Suppressor macrophage treated with lipopolysaccharide for 4 hours (primary cell): ENCODE results near the gene BTLA.
"Not testable (repeated sequence)": the region's sequence is repeated elsewhere in the genome, so short reads cannot be mapped to it uniquely, and the experiment has no call there.

Experiments
- DNase-seq: peaks from one replicate; pipeline ENCODE4 v3.0.0-alpha.2; 2020

The BTLA gene

GRCh38 chr3:112437146-112438022 lies 61.9 kb downstream of the BTLA start:
- DNase-seq, result peak; percentile 58

GRCh38 chr3:112429960-112430359 lies 69.3 kb downstream of the BTLA start:
- DNase-seq, result no peak

- no peak for DNase-seq
Measured at GRCh38 chr3:112427123-112427522, 72.1 kb downstream of the BTLA start.

- no peak for DNase-seq
Measured at GRCh38 chr3:112425858-112426750, 73.2 kb downstream of the BTLA start.

- DNase-seq, result no peak
Measured at GRCh38 chr3:112425382-112425781, 73.9 kb downstream of the BTLA start.

GRCh38 chr3:112424394-112424793 lies 74.9 kb downstream of the BTLA start:
- no peak for DNase-seq

GRCh38 chr3:112422921-112423320 lies 76.4 kb downstream of the BTLA start:
- not testable (repeated sequence) for DNase-seq

GRCh38 chr3:112418526-112418925 lies 80.7 kb downstream of the BTLA start:
- DNase-seq, result not testable (repeated sequence)

GRCh38 chr3:112417696-112418318 lies 81.5 kb downstream of the BTLA start:
- DNase-seq, result no peak

- no peak for DNase-seq
Measured at GRCh38 chr3:112416391-112417212, 82.7 kb downstream of the BTLA start.

GRCh38 chr3:112415390-112415789 lies 83.9 kb downstream of the BTLA start:
- DNase-seq, result no peak
